ENCODE results near the gene LHX4.

Gene LHX4

DNA sequence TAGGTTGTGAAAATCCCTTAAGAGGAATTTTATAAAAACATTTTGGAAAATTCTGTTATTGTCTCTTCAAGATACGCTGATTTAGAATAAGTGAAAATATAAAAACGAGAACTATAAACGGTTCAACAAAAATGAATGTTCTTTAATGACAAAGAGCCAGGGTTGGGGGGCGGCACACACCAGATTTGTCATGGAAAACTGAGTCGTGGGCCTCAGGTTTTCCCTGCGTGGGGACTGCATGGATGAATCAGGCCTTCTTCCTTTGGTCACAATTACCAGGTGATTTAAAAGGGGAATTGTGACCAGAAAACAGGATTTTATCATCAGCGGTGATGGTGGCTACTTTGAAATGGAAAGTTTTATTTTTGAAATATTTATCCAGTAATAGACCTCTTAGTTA is 8.6 kb downstream of the LHX4 start:
- H3K4me3 ChIP-seq (ENCODE audit: low read depth, low read length), result no peak overlapping the region
- no peak for DNase-seq (ENCODE audit: low read depth)

GRCh38 chr1:180239145-180240096 is 9.4 kb downstream of the LHX4 start:
- no peak for DNase-seq (ENCODE audit: low read depth)
- no peak overlapping the region for H3K4me3 ChIP-seq (ENCODE audit: low read depth, low read length)

GRCh38 chr1:180241716-180242544 is 11.9 kb downstream of the LHX4 start:
- no peak for DNase-seq (ENCODE audit: low read depth)
- no peak overlapping the region for H3K4me3 ChIP-seq (ENCODE audit: low read depth, low read length)

GRCh38 chr1:180243517-180244221 is 13.6 kb downstream of the LHX4 start:
- DNase-seq (ENCODE audit: low read depth), result no peak
- H3K4me3 ChIP-seq (ENCODE audit: low read depth, low read length), result no peak overlapping the region

DNA sequence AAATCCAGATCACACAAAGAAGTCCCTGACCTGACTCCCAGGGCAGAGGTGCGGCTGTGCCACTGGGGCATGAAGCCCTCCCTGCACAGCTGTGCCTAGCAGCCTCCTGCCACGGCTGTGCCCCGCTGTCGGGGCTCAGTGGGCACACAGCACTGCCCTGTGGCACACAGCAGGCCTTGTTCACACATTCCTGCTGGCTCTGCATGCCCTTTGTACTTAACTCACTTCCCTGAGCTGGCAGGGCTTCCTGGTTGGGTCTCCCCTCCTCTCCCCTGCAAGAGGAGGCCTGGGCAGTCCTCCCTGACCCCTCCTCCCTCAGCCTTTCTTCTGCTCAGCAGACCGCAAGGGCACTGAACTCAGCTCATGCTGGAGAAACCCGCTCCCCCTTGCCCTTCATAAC is 14.8 kb downstream of the LHX4 start:
- no peak overlapping the region for H3K4me3 ChIP-seq (ENCODE audit: low read depth, low read length)
- DNase-seq (ENCODE audit: low read depth), result no peak

DNA sequence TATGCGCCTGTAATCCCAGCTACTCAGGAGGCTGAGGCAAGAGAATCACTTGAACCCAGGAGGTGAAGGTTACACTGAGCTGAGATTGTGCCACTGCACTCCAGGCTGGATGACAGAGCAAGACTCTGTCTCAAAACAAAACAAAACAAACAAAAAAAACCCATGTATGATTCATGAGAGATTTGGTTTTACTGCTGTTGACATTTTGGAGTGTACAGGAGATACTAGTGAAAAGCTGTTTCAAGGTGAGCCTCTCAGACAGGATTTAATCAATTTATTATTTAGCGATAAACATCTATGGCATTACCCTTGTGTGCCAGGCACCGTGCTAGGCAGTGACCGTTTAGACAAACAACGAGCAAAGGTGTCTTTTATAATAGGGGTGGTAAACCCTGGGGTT is 16.5 kb downstream of the LHX4 start:
- no peak for DNase-seq (ENCODE audit: low read depth)
- no peak overlapping the region for H3K4me3 ChIP-seq (ENCODE audit: low read depth, low read length)

DNA sequence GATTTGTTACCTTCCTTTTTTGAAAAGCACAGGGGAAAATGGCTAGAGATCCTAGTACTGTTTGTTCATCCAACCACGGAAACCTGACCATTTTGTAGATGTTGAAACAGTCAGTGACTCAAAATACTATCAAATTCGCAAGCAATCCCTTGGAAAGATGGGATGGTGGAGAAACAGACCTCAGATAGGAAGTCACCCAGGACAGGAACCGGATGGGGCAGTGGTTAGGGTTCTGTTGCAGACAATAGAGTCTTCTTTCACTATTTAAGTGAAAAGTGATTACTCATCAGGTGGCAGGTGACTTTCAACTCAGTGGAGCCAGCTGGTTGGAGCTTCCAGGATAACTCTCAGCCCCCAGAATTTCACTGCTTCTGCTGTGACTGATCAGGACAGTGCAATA is 17.0 kb downstream of the LHX4 start:
- no peak for DNase-seq (ENCODE audit: low read depth)
- no peak overlapping the region for H3K4me3 ChIP-seq (ENCODE audit: low read depth, low read length)

GRCh38 chr1:180247580-180247979 is 17.5 kb downstream of the LHX4 start:
- no peak overlapping the region for H3K4me3 ChIP-seq (ENCODE audit: low read depth, low read length)
- no peak for DNase-seq (ENCODE audit: low read depth)

- no peak for DNase-seq (ENCODE audit: low read depth)
- H3K4me3 ChIP-seq (ENCODE audit: low read depth, low read length), result no peak overlapping the region
Observed at GRCh38 chr1:180248176-180248575, 18.1 kb downstream of the LHX4 start.

DNA sequence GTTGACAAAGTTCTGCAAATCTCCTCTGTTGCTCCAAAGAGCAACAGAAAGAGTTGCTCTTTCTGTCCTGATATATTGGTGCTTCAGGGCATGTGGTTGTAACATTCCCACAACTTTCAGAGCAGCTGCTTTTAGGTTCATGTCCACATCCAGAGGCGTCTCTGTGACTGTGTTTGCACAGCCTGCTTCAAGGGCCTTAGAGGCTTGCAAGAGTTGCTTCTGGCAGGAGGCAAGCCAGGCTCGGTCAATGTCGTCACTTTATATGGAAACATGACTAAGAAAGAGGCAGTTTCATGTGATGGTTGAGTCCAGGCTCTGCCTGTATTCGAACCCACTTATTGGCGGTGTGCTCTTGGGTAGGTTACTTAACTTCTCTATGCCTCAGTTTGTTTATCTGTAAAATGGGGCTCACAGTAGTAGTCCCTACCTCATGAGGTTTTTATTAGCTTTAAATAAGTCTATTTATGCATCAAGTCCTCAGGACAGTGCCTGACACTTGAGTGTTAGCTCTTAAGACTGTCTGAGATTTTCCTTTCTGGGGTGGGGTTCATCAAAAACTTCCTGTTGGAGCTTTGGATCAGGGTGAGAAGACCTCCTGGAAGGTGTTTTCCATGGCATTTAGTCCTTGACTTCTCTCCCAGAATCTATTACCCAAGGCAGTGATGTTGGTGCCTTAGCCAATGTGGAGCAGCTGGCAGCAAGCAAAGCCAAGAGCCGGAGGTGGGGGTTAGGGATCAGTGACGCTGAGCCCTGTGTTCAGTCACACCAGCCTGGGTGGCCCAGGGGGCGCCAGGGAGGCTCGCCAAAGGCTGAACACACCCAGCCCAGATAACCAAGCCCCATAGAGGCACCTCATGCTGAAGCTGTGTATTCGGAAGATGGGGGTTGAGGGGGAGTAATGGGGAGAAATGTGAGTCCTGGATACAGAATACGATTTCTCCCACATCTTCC is 18.9 kb downstream of the LHX4 start:
- no peak for DNase-seq (ENCODE audit: low read depth)
- no peak overlapping the region for H3K4me3 ChIP-seq (ENCODE audit: low read depth, low read length)

GRCh38 chr1:180249725-180250498 is 19.8 kb downstream of the LHX4 start:
- no peak for DNase-seq (ENCODE audit: low read depth)
- no peak overlapping the region for H3K4me3 ChIP-seq (ENCODE audit: low read depth, low read length)

DNA sequence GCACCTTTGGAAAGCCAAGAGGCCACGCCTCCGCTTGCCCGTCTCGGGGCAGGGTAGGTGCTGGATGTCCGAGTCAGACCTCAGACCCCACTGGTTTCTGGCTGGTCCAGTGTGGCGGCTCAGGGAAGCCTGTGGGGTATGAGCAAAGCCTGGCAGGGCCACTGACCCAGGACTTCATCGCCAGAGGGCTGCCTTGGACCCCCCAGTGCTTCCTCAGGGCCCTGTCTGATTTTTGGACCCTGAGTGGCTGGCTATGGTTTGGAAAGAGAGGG is 20.4 kb downstream of the LHX4 start:
- DNase-seq (ENCODE audit: low read depth), result no peak
- H3K4me3 ChIP-seq (ENCODE audit: low read depth, low read length), result no peak overlapping the region

GRCh38 chr1:180250883-180251509 is 20.9 kb downstream of the LHX4 start:
- DNase-seq (ENCODE audit: low read depth), result no peak
- H3K4me3 ChIP-seq (ENCODE audit: low read depth, low read length), result no peak overlapping the region

- no peak overlapping the region for H3K4me3 ChIP-seq (ENCODE audit: low read depth, low read length)
Observed at GRCh38 chr1:180251526-180252305, 21.7 kb downstream of the LHX4 start.

GRCh38 chr1:180252638-180253536 is 22.8 kb downstream of the LHX4 start:
- no peak for DNase-seq (ENCODE audit: low read depth)
- H3K4me3 ChIP-seq (ENCODE audit: low read depth, low read length), result no peak overlapping the region

More at GRCh38 chr1:180251526-180252305, 21.7 kb downstream of the LHX4 start:
- no peak for DNase-seq (ENCODE audit: low read depth)

Measured in skeletal muscle cell (primary cell).